ENCODE results near the gene MLLT6.

Gene MLLT6

GRCh38 chr17:38704606-38705522 is at the start of gene MLLT6:
MLLT6 (plus strand) TSS chr17:38705273; CDS start chr17:38705633, 360 bp downstream.
- DNase-seq = peak; percentile 38

GRCh38 chr17:38656959-38657823 is 47.9 kb upstream of the MLLT6 start:
- DNase-seq = no peak

- DNase-seq = no peak
Measured at GRCh38 chr17:38657824-38658740, 47.0 kb upstream of the MLLT6 start.

- no peak for DNase-seq
Measured at GRCh38 chr17:38658741-38659345, 46.2 kb upstream of the MLLT6 start.

- DNase-seq = no peak
Measured at GRCh38 chr17:38659415-38659814, 45.7 kb upstream of the MLLT6 start.

- DNase-seq = no peak
Measured at GRCh38 chr17:38660097-38661025, 44.7 kb upstream of the MLLT6 start.

- no peak for DNase-seq
Measured at GRCh38 chr17:38663125-38663751, 41.8 kb upstream of the MLLT6 start.

GRCh38 chr17:38663964-38664644 is 41.0 kb upstream of the MLLT6 start:
- DNase-seq = no peak

GRCh38 chr17:38667099-38667786 is 37.8 kb upstream of the MLLT6 start:
- DNase-seq = peak; percentile 30

- no peak for DNase-seq
Measured at GRCh38 chr17:38667787-38668122, 37.3 kb upstream of the MLLT6 start.

GRCh38 chr17:38669520-38669919 is 35.6 kb upstream of the MLLT6 start:
- no peak for DNase-seq

- no peak for DNase-seq
Measured at GRCh38 chr17:38671939-38672720, 32.9 kb upstream of the MLLT6 start.

GRCh38 chr17:38672788-38673706 is 32.0 kb upstream of the MLLT6 start:
- no peak for DNase-seq

- no peak for DNase-seq
Measured at GRCh38 chr17:38673707-38674013, 31.4 kb upstream of the MLLT6 start.

- DNase-seq = no peak
Measured at GRCh38 chr17:38674014-38674748, 30.9 kb upstream of the MLLT6 start.

- peak; percentile 48 for DNase-seq
Measured at GRCh38 chr17:38674749-38675615, 30.1 kb upstream of the MLLT6 start, which contains the start of gene EPOP. EPOP (minus strand) TSS chr17:38674957; CDS start chr17:38674495, 462 bp downstream.

Measured in KG1 (cell line).